Lung (tissue), 12 donors: ENCODE results near the gene PIEZO1. TPM values are rescaled to one million over a fixed set of nuclear protein-coding genes. Genes with fewer than 3 reads are reported as not detected.

Experiments used
- ATAC-seq: fragments of 200-7000 bp; cut with Tn5 transposase; one replicate; pipeline ENCODE4 v1.9.1; 2020; ENCODE audit warnings: moderate number of reproducible peaks; ENCODE audit not compliant: insufficient read depth, low FRiP score
- DNase-seq, 3 donors: peaks; one replicate each; pipeline ENCODE4 v3.0.0-alpha.2; 2013 to 2017
- H3K27ac ChIP-seq, 2 donors: one replicate each; pipeline ENCODE4 v1.5.1; 2013; ENCODE audit warnings: mild to moderate bottlenecking in 2 of 2, moderate library complexity in 2 of 2, control low read depth in 1 of 2, inconsistent platforms in 1 of 2, low read depth in 1 of 2, low read length in 1 of 2
- H3K27me3 ChIP-seq, 3 donors: one replicate each; pipeline ENCODE4 v1.5.1; 2013; ENCODE audit warnings: low read length in 2 of 3; ENCODE audit not compliant: control insufficient read depth in 3 of 3, insufficient read depth in 3 of 3
- H3K36me3 ChIP-seq, 4 donors: one replicate each; pipeline ENCODE4 v1.5.1; 2013; ENCODE audit warnings: low read length in 4 of 4, mild to moderate bottlenecking in 1 of 4, moderate library complexity in 1 of 4; ENCODE audit not compliant: control insufficient read depth in 4 of 4, insufficient read depth in 4 of 4
- H3K4me1 ChIP-seq, 5 donors: one replicate each; pipeline ENCODE4 v1.5.1; 2013; ENCODE audit warnings: low read length in 5 of 5, mild to moderate bottlenecking in 2 of 5, moderate library complexity in 1 of 5; ENCODE audit not compliant: control insufficient read depth in 5 of 5, insufficient read depth in 5 of 5
- H3K4me3 ChIP-seq: one replicate; pipeline ENCODE4 v1.5.1; 2013; ENCODE audit warnings: mild to moderate bottlenecking, control low read depth, moderate library complexity
- H3K9ac ChIP-seq, 2 donors: one replicate each; pipeline ENCODE4 v1.5.1; 2013; ENCODE audit warnings: low read length in 2 of 2, control low read depth in 1 of 2; ENCODE audit not compliant: insufficient read depth in 1 of 2
- H3K9me3 ChIP-seq, 4 donors: one replicate each; pipeline ENCODE4 v1.5.1; 2013; ENCODE audit warnings: low read length in 3 of 4, mild to moderate bottlenecking in 1 of 4, moderate library complexity in 1 of 4; ENCODE audit not compliant: control insufficient read depth in 4 of 4, insufficient read depth in 3 of 4
- WGBS, 2 donors: extraction: QIAGEN DNeasy Blood & Tissue Kit; methylation state at CpG; one replicate each; pipeline ENCODE4 v1.1.7; 2013; 5-methylcytosine and 5-hydroxymethylcytosine counted together
- polyA plus RNA-seq, 2 donors: library from polyadenylated mRNA; stranded (reverse); fragments of 200-250 nt; gene quantifications; one replicate each; pipeline ENCODE4 v1.2.1, GENCODE V29; 2013
- total RNA-seq, 2 donors: library from RNA; depleted of rRNA in 1 of 2; stranded (reverse); fragments of >200 nt in 1 of 2; gene quantifications; one replicate each; pipeline ENCODE4 v1.2.1, GENCODE V29; 2014 to 2021
- TF ChIP-seq, protein P1 (sequence below): IDR thresholded peaks from 2 replicates; pipeline ENCODE4 v1.5.1; 2012; ENCODE audit warnings: mild to moderate bottlenecking; ENCODE audit errors: control extremely low read depth, extremely low read depth
- donor health status: control.
- donor health status: control.
- donor health status: Bipolar disorder and iron deficiency.
- donor health status: healthy.
- donor health status: DM: yes; HTN: yes; CAD: no.

PIEZO1 gene
- total and polyA plus RNA-seq, 4 donors: 113 to 207 (median 190) TPM

DNA sequence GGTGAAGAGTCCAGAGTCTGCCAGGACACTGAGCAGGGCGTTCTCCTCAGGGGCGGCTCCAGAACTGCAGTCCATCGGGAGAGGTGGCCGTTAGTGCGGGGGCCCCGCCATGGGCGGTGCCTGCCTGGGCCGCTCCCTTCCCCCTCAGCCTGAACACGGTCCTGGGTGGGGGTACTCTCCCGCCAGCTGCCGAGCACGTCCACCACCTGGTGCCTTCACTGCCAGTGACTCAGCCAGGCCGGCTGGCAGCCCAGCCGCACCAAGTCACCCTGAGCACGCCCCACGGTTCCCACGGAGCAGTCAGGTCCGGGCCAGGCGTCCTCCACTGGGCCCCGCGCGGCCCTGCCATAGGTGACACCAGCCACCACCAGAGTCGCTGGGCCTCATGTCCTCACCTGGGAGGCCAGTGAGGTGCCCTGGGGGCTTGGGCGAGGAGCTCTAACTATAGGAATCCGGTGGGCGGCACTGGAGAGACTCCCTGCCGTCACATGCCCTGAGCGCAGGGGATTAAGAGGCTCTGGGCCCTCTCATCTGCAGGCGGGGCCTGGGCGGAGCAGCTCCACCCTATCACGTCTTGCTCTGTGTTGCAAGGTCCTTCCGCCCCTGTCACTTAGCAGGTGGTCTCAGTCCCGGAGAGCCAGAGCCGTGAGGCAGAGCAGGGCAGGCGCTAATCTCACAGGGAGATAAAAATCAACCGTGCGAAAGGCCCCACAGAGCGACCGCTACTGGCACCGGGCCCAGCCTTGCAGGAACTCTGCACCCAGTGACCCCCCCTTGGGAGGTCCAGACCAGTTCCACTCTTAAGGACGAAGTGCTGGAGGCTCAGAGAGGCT lies 14.3 kb downstream of the PIEZO1 start:
- 21 to 23% methylated on average over 39 to 41 of the region's 41 CpGs for WGBS, 2 donors
- peak; percentile 90 to 92 (median 92) for DNase-seq
- Histone ChIP-seq H3K4me1 (peaks cover 7 to 76% (median 59%) of the 10 kb centered on the region in 5 donors), H3K27me3 (no peaks in the 10 kb centered on the region), H3K9ac (no peak overlapping the region), H3K4me3 (no peak overlapping the region), H3K27ac (peak overlapping the region in 1 of 2 donors; percentile 83), H3K36me3 (peaks cover 0 to 2% (median 0%) of the 10 kb centered on the region in 4 donors), H3K9me3 (no peaks in the 10 kb centered on the region)
- ATAC-seq: peak; percentile 50
- TF ChIP-seq, protein P1, sequence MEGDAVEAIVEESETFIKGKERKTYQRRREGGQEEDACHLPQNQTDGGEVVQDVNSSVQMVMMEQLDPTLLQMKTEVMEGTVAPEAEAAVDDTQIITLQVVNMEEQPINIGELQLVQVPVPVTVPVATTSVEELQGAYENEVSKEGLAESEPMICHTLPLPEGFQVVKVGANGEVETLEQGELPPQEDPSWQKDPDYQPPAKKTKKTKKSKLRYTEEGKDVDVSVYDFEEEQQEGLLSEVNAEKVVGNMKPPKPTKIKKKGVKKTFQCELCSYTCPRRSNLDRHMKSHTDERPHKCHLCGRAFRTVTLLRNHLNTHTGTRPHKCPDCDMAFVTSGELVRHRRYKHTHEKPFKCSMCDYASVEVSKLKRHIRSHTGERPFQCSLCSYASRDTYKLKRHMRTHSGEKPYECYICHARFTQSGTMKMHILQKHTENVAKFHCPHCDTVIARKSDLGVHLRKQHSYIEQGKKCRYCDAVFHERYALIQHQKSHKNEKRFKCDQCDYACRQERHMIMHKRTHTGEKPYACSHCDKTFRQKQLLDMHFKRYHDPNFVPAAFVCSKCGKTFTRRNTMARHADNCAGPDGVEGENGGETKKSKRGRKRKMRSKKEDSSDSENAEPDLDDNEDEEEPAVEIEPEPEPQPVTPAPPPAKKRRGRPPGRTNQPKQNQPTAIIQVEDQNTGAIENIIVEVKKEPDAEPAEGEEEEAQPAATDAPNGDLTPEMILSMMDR: no peak

DNA sequence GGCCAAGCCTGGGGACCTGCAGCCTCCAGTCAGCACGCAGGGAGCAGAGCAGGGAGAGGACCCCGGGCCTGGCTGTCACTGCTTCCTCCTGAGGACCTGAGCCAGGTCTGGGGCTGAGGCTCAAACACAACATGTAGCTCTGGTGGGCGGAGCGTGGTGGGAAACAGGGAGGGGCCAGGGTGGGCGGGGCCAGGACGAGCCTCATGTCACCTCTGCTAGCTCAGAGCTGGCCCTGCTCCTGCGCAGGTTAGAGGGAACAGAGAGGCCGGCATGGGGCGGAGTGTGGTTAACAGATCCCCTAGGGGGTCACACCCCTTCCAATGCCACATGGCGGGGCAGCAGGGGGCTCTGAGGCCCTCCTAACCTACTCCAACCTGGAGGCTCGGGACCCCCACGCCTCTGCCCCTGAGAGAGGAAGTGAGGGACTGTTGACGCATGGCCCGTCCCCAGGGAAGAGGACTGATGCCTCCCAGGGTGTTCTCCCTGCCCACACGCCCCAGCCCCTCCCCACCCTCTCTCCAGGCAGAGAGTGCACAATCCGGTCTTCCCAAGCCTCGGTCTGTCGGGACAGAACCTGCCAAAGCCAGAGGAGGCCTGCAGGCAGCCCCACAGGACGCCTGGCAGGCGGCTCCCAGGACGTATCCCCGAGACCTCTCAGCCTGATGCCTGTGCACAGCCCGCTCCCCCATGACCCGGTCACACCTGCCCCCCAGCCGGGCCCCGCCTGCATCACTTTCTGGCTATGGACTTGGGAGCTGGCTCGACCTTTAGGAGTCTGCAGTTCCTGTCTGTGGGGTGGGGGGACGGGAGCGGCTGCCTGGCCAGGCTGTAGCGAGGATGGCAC lies 15.2 kb downstream of the PIEZO1 start:
- WGBS, 2 donors: 48 to 55% methylated on average over 25 to 30 of the region's 30 CpGs
- no peaks in the 10 kb centered on the region for H3K27me3 ChIP-seq
- H3K27ac ChIP-seq: peak overlapping the region in 1 of 2 donors; percentile 83
- peaks cover 0 to 2% (median 0%) of the 10 kb centered on the region in 4 donors for H3K36me3 ChIP-seq
- no peaks in the 10 kb centered on the region for H3K9me3 ChIP-seq
- no peak overlapping the region for H3K9ac ChIP-seq
- DNase-seq (peak; percentile 50 to 62 (median 60)), ATAC-seq (no peak)
- TF ChIP-seq, protein P1: no peak
- peaks cover 7 to 82% (median 59%) of the 10 kb centered on the region in 5 donors for H3K4me1 ChIP-seq
- no peak overlapping the region for H3K4me3 ChIP-seq

DNA sequence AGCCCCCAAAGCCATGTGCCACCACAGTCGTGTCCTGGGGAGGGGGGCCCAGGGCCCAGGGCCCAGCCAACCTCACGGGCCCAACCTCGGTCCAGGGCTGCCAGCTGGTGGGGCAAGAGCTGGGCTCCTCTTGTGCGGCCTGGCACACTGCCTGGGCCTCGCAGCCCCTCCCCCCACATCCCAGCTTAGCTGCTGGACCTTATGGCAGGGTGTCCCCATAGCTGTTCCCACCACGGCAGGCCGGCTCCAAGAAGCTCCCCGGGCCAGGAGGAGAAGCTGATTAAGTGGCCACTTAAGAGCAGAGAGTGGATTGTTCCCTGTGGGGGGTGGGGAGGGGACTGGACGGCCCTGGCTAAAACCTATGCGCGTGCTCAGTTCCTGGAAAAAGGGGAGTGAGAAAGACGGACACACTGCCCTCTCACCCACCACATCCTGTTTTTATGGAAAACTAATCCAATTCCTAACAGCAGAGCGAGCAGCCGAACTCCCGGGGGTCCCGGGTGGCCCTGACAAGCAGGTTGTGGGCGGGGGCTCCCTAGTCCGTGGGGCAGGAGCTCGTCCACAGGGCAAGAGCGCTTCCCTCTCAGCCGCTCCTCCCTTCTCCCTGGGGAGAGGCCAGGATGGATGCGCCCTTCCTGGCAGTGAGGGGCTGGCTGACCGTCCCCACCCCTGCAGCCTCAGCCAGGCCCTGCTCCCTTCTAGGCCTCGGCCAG lies 16.8 kb downstream of the PIEZO1 start:
- DNase-seq: peak; percentile 89 to 93 (median 91)
- Histone ChIP-seq H3K27ac (peak overlapping the region in 1 of 2 donors; percentile 73), H3K9ac (peak overlapping the region in 1 of 2 donors; percentile 32), H3K27me3 (no peaks in the 10 kb centered on the region), H3K9me3 (no peaks in the 10 kb centered on the region), H3K36me3 (peaks cover 0 to 4% (median 0%) of the 10 kb centered on the region in 4 donors), H3K4me1 (peaks cover 7 to 77% (median 53%) of the 10 kb centered on the region in 5 donors), H3K4me3 (no peak overlapping the region)
- peak; percentile 9 for ATAC-seq
- 29 to 50% methylated on average over 24 of the region's 24 CpGs for WGBS, 2 donors
- TF ChIP-seq, protein P1: no peak
